Measurements from ENCODE around the gene PTGES2.

Gene PTGES2

DNA sequence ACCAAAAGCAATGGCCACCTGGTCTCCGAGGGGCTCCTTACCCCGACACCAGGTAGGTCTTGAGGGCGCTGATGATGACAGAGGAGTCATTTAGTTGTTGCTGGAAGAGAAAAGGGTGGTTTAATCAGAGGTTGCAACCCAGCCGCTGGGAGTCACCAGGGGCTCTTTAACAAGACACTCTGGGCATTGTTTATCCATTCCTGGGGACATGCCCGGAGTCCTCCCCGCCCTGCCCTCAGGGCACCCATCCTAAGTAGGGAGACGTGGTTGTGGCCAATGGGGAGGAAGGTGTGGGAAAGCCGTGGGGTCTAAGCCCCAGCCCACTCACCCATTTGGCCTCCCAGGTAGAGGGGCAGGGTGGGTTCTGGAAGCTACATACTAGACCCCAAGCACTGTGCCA is 3.1 kb downstream of the PTGES2 start:
- Histone ChIP-seq H3K9me3 (no peaks in the 10 kb centered on the region), H3K4me1 (peaks cover 13% of the 10 kb centered on the region), H3K27me3 (no peaks in the 10 kb centered on the region), H3K36me3 (peaks cover 46% of the 10 kb centered on the region), H3K4me3 (ENCODE audit: low read depth, low read length) (no peak overlapping the region)
- TF ChIP-seq CTCF (IDR thresholded peaks at IDR 0.05; ENCODE audit: low read depth, low read length): no peak
- no peak for DNase-seq

DNA sequence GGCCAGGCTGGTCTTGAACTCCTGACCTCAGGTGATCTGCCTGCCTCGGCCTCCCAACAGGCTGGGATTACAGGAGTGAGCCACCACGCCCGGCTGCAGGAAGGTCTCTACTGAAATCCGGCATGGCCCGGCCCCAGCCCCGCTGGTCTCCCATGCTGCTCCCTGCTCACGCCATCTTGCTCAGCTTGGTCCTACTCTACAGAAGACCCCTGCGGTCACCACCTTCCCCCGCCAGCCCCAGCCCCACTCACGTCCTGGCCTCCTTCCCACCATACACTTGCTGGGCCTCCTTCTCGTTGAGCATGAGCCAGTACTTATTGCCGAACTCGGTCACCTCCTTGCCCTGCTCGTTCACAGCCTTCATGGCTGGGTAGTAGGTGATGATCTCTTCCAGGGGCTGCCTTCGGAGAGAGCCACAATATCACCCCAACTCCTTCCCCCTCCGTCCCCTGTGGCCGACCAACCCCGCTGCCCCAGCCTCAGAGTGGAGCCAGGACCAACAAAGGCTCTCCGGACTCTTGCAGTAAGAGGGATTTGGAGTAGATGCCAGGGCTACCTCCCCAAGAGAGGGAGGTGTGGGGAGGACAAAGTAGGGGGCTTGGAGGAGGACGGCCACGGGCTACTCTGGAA is 4.0 kb downstream of the PTGES2 start:
- no peak overlapping the region for H3K4me3 ChIP-seq (ENCODE audit: low read depth, low read length)
- no peak for DNase-seq

GRCh38 chr9:128122809-128123175 is 4.7 kb downstream of the PTGES2 start:
- Histone ChIP-seq H3K9me3 (no peaks in the 10 kb centered on the region), H3K27me3 (no peaks in the 10 kb centered on the region), H3K4me1 (peaks cover 13% of the 10 kb centered on the region), H3K36me3 (peaks cover 46% of the 10 kb centered on the region), H3K4me3 (ENCODE audit: low read depth, low read length) (no peak overlapping the region)
- DNase-seq: no peak
- TF ChIP-seq CTCF (IDR thresholded peaks at IDR 0.05; ENCODE audit: low read depth, low read length): no peak

More for the DNA sequence above, 4.0 kb downstream of the PTGES2 start:
- no peak for TF ChIP-seq CTCF (IDR thresholded peaks at IDR 0.05; ENCODE audit: low read depth, low read length)
- Histone ChIP-seq H3K9me3 (no peaks in the 10 kb centered on the region), H3K27me3 (no peaks in the 10 kb centered on the region), H3K36me3 (peaks cover 46% of the 10 kb centered on the region), H3K4me1 (peaks cover 13% of the 10 kb centered on the region)

DNA sequence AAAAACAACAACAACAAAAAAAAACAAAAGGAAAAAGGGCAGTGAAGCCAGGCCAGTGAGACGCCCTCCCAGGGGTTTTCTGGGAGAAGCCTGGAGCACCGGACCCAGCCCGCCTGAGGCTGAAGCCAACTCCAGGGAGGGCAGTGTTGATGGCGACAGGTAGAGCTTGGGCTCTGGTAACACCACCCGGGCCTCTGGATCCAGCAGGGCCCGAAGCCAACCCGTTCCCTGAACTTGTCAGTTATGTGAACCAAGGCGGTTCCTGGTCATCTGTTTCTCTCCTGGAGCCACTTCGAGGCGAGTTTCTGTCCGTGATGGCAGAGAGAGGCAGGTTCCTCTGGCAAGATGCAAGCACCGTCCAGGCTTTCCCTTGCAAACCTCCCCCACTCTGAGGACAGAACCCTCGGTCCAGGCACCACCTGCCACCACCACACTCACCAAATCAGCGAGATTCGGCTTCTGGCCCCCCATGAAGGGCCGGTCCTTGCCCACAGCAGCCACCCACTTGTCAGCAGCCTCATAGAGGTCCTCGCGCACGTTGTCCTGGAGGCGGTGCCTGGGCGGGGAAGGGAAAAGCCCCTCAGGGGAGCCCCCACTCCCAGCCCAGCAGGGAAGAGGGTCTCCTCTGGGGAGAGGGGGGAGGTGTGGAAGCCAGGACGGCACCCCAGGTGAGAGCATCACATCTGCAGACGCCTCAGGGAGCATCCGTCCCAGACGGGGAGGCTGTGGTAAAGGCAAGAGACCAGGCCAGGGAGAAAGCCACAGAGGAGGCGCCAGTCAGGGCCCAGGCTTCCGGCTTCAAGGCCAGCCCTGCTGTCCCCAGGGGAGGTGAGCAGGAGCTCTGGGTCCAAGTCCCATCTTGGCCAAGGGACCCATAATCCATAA is 5.4 kb downstream of the PTGES2 start:
- no peak for DNase-seq
- Histone ChIP-seq H3K4me1 (peaks cover 13% of the 10 kb centered on the region), H3K9me3 (no peaks in the 10 kb centered on the region), H3K27me3 (no peaks in the 10 kb centered on the region), H3K36me3 (peaks cover 43% of the 10 kb centered on the region), H3K4me3 (ENCODE audit: low read depth, low read length) (no peak overlapping the region)
- no peak for TF ChIP-seq CTCF (IDR thresholded peaks at IDR 0.05; ENCODE audit: low read depth, low read length)

DNA sequence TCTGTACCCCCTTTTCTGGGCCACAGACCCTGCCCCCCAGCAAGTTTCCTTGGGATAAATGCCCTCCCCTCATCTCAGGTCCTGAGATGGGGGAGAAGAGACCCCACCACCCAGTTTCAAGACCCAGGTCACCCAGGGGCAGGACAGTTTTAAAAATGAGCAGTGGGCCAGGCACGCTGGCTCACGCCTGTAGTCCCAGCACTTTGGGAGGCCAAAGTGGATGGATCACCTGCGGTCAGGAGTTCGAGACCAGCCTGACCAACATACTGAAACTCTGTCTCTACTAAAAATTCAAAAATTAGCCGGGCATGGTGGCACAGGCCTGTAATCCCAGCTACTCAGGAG is 6.1 kb downstream of the PTGES2 start:
- no peak for DNase-seq
- Histone ChIP-seq H3K4me3 (ENCODE audit: low read depth, low read length) (no peak overlapping the region), H3K9me3 (no peaks in the 10 kb centered on the region), H3K36me3 (peaks cover 43% of the 10 kb centered on the region), H3K4me1 (peaks cover 13% of the 10 kb centered on the region), H3K27me3 (no peaks in the 10 kb centered on the region)
- no peak for TF ChIP-seq CTCF (IDR thresholded peaks at IDR 0.05; ENCODE audit: low read depth, low read length)

All from BE2C (cell line).